Fibroblast of the aortic adventitia (primary cell): ENCODE results near the gene PLCD3. TPM values are rescaled to one million over a fixed set of nuclear protein-coding genes. Genes with fewer than 3 reads are reported as not detected.

ENCODE experiments used
- DNase-seq: peaks from one replicate; pipeline ENCODE4 v3.0.0-alpha.2; 2010; ENCODE audit warnings: low read depth
- H3K4me3 ChIP-seq: 2 replicates; pipeline ENCODE4 v1.5.1; 2011; ENCODE audit warnings: low read depth, mild to moderate bottlenecking, control low read depth, low read length, moderate library complexity
- total RNA-seq: library from RNA; depleted of rRNA; stranded (reverse); fragments of >200 nt; gene quantifications from 2 replicates; pipeline ENCODE4 v1.2.3, GENCODE V29; 2012; ENCODE audit warnings: low replicate concordance
- TF ChIP-seq, protein P1 (sequence below): IDR thresholded peaks from 2 replicates; pipeline ENCODE4 v1.5.1; 2011; ENCODE audit warnings: mild to moderate bottlenecking, low read length, control low read depth, inconsistent platforms; ENCODE audit not compliant: insufficient read depth

PLCD3 gene
- total RNA-seq, 1 donor = 86.3 TPM

DNA sequence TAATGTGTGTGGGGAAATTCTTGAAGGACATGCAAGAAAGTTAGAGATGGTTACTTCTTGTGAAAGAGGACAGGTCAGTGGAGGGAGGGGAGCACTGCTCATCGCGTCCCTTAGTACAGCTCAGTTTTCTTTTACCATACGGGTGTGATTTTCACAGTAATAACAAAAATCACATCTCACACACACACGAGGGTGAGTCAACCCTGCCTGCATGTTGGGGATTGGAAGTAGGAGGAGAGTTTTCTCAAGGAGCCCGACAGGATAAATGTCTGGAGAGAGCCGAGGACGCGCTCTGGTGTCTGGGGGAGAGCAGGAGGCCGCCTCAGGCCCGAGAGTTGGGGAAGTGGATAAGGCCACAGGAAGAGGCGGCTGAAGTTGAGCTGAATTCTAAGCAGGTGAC lies 16.4 kb downstream of the PLCD3 start:
- H3K4me3 ChIP-seq = no peak overlapping the region
- TF ChIP-seq, protein P1, sequence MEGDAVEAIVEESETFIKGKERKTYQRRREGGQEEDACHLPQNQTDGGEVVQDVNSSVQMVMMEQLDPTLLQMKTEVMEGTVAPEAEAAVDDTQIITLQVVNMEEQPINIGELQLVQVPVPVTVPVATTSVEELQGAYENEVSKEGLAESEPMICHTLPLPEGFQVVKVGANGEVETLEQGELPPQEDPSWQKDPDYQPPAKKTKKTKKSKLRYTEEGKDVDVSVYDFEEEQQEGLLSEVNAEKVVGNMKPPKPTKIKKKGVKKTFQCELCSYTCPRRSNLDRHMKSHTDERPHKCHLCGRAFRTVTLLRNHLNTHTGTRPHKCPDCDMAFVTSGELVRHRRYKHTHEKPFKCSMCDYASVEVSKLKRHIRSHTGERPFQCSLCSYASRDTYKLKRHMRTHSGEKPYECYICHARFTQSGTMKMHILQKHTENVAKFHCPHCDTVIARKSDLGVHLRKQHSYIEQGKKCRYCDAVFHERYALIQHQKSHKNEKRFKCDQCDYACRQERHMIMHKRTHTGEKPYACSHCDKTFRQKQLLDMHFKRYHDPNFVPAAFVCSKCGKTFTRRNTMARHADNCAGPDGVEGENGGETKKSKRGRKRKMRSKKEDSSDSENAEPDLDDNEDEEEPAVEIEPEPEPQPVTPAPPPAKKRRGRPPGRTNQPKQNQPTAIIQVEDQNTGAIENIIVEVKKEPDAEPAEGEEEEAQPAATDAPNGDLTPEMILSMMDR = no peak
- DNase-seq = no peak

DNA sequence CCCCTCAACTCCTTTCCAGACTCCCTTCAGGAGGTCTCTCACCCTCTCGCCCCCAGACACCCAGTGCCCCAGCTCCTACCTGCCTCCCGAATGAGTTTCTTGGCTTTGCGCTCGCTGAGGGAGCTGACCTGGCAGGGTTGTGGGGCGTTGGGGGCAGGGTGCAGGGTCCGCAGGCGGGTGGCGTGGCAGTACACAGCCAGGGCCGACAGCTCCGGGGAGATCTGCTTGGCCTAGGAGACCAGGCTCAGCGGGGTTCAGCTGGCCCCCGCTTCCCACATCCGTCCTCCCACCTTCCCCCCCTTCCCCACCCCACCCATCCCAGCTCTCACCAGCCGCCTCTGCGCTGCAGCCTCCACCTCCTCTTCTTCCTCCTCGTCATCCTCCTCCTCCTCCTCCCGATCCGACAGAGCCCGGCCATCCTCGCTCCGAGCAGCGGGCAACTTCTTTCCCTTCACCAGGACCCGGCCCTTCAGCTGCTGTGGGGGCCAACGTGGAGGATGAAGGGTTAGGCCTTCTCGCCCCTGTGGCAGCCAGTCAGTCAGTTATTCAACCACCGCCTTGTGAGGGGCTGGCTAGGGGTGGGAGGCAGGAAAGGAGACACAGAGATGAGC lies 17.2 kb downstream of the PLCD3 start:
- no peak overlapping the region for H3K4me3 ChIP-seq
- no peak for DNase-seq
- TF ChIP-seq, protein P1 = no peak

DNA sequence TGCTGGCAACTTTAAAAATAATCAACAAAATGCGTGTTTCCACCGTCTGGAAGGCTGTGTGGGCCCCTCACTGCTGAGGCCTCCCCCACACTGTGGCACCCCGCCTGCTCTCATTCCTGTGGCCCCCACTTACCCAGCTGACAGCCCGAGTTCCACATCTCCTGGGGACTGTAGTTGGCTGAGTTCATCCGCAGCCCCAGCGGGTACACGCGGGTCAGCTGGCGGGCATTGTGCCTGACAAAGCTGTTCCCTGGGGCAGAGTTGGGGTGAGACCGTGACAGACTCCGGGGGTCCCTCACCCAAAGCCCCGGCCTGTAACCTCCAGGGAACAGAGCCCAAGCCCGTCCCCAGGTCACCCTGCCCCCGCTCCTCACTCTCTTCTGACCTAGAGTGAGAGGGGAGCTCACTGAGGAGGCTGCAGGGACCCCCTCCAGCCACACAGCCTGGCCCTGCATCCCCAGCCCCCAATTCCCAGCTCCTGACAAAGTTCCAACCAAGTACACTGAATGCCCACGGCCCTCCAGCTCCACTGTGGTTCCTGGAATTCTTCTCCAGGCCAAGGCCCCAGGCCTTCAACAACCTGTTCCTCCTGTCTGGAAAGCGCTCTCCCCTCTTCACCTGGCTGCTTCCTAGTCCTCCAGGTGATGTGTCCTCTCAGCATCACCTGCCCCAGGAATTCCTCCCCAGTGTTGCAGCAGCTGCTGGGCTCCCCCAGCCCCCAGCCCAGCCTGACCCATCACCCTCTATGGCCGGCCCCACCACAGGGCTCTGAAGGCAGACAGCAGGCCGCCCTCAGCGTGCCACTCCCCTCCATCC lies 18.0 kb downstream of the PLCD3 start:
- TF ChIP-seq, protein P1 = no peak
- no peak overlapping the region for H3K4me3 ChIP-seq
- DNase-seq = no peak

DNA sequence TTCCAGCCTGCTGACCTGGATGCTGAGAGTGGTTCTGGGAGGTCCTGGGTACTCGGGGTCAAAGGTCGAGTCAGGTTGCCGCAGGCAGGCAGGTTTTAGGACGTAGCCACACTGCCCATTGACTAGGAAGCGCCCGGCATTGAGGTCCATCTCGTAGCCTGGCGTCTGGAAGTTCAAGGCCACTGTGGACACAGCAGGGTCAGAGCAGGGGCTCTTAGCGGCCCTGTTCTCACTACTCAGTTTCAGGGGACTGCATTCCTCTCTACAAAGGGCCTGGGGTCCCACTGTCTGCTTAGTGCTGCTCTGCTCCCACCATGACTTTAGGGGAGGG lies 18.9 kb downstream of the PLCD3 start:
- no peak overlapping the region for H3K4me3 ChIP-seq
- no peak for DNase-seq
- TF ChIP-seq, protein P1 = no peak

DNA sequence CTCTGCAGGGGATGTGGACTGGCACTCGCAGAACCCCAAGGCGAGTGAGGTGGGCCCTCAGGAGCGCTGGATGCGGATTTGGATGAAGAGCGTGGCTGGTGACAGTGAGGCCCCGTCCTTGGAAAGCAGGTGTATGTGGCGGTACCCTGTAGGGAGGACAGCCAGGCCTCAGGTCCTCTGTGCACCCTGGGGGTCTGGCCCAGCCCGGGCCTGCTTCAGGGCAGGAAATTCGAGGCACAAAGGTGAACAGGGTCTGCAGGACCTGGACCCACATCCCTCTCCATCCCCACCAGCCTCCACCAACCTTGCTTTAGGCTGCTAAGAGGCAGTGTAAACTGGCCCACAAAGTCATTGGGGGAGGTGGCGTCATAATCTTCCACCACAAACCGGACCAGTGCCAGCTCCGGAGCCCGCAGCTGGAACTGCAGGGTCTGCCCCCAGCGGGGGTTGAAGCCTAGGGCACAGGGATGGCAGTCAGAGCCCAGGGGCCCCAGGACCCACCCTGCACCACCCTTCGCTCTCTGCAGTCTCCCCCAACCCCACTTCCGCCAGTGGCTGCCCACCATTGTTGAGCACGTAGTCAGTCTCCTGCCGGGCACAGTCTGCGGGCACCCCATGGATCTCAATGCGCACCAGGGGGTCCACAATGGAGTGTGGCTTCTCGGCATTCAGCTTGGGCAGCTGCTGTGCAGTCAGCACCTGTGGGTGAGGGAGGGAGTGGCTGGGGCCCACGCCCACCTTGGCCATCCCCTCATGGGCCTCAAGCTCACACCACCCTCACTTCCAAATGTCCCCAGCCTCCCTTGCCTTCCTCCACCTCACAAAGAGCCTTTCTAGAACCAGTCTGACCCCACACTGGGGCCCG lies 19.5 kb downstream of the PLCD3 start:
- TF ChIP-seq, protein P1 = no peak
- no peak overlapping the region for H3K4me3 ChIP-seq
- DNase-seq = no peak

DNA sequence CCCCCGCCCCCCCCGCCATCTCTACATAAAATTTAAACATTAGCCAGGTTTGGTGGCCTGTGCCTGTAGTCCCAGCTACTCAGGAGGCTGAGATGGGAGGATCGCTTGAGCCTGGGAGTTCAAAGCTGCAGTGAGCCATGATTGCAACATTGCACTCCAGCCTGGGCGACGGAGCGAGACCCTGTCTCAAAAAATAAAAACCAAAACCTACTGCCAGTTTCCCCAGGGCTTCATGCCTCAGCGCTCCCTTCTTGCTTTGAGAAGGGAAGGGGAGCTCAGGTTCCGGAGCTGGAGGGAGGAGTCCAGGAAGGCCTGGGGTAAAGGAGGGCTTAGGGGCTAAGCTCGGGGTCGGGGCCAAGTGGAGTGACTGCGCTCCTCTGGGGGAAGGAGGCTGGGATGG lies 20.5 kb downstream of the PLCD3 start:
- TF ChIP-seq, protein P1 = no peak
- H3K4me3 ChIP-seq = no peak overlapping the region
- no peak for DNase-seq
